Stimulated activated CD8-positive, alpha-beta memory T cell treated with anti-CD3 and anti-CD28 coated beads, Interleukin-4, amount 100 ng/mL, for 4 hours (primary cell): ENCODE data around the gene STH.
A peak's percentile ranks its signal among the peaks of the same experiment; 100 is the strongest.
"Not testable (repeated sequence)": the region's sequence is repeated elsewhere in the genome, so short reads cannot be mapped to it uniquely, and the experiment has no call there.

ENCODE experiments used
- DNase-seq, 2 donors: peaks; one replicate each; pipeline ENCODE4 v3.0.0-alpha.2; 2020; ENCODE audit warnings: low read depth in 2 of 2, low spot score in 1 of 2

Gene STH

DNA sequence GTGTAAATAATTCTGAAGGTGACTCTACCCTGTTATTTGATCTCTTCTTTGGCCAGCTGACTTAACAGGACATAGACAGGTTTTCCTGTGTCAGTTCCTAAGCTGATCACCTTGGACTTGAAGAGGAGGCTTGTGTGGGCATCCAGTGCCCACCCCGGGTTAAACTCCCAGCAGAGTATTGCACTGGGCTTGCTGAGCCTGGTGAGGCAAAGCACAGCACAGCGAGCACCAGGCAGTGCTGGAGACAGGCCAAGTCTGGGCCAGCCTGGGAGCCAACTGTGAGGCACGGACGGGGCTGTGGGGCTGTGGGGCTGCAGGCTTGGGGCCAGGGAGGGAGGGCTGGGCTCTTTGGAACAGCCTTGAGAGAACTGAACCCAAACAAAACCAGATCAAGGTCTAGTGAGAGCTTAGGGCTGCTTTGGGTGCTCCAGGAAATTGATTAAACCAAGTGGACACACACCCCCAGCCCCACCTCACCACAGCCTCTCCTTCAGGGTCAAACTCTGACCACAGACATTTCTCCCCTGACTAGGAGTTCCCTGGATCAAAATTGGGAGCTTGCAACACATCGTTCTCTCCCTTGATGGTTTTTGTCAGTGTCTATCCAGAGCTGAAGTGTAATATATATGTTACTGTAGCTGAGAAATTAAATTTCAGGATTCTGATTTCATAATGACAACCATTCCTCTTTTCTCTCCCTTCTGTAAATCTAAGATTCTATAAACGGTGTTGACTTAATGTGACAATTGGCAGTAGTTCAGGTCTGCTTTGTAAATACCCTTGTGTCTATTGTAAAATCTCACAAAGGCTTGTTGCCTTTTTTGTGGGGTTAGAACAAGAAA lies 5.1 kb downstream of the STH start:
- no peak for DNase-seq

DNA sequence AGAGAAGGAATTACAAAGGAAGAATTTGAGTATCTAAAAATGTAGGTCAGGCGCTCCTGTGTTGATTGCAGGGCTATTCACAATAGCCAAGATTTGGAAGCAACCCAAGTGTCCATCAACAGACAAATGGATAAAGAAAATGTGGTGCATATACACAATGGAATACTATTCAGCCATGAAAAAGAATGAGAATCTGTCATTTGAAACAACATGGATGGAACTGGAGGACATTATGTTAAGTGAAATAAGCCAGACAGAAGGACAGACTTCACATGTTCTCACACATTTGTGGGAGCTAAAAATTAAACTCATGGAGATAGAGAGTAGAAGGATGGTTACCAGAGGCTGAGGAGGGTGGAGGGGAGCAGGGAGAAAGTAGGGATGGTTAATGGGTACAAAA lies 7.0 kb downstream of the STH start:
- DNase-seq = not testable (repeated sequence)

DNA sequence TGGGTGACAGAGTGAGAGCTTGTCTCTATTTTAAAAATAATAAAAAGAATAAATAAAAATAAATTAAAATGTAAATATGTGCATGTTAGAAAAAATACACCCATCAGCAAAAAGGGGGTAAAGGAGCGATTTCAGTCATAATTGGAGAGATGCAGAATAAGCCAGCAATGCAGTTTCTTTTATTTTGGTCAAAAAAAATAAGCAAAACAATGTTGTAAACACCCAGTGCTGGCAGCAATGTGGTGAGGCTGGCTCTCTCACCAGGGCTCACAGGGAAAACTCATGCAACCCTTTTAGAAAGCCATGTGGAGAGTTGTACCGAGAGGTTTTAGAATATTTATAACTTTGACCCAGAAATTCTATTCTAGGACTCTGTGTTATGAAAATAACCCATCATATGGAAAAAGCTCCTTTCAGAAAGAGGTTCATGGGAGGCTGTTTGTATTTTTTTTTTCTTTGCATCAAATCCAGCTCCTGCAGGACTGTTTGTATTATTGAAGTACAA lies 8.5 kb downstream of the STH start:
- DNase-seq = no peak

DNA sequence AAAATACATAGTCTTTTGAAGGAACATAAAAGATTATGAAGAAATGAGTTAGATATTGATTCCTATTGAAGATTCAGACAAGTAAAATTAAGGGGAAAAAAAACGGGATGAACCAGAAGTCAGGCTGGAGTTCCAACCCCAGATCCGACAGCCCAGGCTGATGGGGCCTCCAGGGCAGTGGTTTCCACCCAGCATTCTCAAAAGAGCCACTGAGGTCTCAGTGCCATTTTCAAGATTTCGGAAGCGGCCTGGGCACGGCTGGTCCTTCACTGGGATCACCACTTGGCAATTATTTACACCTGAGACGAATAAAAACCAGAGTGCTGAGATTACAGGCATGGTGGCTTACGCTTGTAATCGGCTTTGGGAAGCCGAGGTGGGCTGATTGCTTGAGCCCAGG lies 9.5 kb downstream of the STH start:
- no peak for DNase-seq

DNA sequence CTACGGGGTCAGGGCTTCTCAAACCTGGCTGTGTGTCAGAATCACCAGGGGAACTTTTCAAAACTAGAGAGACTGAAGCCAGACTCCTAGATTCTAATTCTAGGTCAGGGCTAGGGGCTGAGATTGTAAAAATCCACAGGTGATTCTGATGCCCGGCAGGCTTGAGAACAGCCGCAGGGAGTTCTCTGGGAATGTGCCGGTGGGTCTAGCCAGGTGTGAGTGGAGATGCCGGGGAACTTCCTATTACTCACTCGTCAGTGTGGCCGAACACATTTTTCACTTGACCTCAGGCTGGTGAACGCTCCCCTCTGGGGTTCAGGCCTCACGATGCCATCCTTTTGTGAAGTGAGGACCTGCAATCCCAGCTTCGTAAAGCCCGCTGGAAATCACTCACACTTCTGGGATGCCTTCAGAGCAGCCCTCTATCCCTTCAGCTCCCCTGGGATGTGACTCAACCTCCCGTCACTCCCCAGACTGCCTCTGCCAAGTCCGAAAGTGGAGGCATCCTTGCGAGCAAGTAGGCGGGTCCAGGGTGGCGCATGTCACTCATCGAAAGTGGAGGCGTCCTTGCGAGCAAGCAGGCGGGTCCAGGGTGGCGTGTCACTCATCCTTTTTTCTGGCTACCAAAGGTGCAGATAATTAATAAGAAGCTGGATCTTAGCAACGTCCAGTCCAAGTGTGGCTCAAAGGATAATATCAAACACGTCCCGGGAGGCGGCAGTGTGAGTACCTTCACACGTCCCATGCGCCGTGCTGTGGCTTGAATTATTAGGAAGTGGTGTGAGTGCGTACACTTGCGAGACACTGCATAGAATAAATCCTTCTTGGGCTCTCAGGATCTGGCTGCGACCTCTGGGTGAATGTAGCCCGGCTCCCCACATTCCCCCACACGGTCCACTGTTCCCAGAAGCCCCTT lies 10.9 kb downstream of the STH start:
- no peak for DNase-seq

DNA sequence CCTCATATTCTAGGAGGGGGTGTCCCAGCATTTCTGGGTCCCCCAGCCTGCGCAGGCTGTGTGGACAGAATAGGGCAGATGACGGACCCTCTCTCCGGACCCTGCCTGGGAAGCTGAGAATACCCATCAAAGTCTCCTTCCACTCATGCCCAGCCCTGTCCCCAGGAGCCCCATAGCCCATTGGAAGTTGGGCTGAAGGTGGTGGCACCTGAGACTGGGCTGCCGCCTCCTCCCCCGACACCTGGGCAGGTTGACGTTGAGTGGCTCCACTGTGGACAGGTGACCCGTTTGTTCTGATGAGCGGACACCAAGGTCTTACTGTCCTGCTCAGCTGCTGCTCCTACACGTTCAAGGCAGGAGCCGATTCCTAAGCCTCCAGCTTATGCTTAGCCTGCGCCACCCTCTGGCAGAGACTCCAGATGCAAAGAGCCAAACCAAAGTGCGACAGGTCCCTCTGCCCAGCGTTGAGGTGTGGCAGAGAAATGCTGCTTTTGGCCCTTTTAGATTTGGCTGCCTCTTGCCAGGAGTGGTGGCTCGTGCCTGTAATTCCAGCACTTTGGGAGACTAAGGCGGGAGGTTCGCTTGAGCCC lies 11.6 kb downstream of the STH start:
- no peak for DNase-seq

DNA sequence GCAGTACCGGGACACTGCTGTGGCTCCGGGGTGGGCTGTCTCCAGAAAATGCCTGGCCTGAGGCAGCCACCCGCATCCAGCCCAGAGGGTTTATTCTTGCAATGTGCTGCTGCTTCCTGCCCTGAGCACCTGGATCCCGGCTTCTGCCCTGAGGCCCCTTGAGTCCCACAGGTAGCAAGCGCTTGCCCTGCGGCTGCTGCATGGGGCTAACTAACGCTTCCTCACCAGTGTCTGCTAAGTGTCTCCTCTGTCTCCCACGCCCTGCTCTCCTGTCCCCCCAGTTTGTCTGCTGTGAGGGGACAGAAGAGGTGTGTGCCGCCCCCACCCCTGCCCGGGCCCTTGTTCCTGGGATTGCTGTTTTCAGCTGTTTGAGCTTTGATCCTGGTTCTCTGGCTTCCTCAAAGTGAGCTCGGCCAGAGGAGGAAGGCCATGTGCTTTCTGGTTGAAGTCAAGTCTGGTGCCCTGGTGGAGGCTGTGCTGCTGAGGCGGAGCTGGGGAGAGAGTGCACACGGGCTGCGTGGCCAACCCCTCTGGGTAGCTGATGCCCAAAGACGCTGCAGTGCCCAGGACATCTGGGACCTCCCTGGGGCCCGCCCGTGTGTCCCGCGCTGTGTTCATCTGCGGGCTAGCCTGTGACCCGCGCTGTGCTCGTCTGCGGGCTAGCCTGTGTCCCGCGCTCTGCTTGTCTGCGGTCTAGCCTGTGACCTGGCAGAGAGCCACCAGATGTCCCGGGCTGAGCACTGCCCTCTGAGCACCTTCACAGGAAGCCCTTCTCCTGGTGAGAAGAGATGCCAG lies 12.9 kb downstream of the STH start:
- DNase-seq = no peak

DNA sequence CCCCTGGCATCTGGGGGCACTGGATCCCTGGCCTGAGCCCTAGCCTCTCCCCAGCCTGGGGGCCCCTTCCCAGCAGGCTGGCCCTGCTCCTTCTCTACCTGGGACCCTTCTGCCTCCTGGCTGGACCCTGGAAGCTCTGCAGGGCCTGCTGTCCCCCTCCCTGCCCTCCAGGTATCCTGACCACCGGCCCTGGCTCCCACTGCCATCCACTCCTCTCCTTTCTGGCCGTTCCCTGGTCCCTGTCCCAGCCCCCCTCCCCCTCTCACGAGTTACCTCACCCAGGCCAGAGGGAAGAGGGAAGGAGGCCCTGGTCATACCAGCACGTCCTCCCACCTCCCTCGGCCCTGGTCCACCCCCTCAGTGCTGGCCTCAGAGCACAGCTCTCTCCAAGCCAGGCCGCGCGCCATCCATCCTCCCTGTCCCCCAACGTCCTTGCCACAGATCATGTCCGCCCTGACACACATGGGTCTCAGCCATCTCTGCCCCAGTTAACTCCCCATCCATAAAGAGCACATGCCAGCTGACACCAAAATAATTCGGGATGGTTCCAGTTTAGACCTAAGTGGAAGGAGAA lies 13.5 kb downstream of the STH start:
- no peak for DNase-seq

DNA sequence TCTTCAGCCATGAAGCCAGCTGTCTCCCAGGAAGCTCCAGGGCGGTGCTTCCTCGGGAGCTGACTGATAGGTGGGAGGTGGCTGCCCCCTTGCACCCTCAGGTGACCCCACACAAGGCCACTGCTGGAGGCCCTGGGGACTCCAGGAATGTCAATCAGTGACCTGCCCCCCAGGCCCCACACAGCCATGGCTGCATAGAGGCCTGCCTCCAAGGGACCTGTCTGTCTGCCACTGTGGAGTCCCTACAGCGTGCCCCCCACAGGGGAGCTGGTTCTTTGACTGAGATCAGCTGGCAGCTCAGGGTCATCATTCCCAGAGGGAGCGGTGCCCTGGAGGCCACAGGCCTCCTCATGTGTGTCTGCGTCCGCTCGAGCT lies 14.1 kb downstream of the STH start:
- DNase-seq = no peak

DNA sequence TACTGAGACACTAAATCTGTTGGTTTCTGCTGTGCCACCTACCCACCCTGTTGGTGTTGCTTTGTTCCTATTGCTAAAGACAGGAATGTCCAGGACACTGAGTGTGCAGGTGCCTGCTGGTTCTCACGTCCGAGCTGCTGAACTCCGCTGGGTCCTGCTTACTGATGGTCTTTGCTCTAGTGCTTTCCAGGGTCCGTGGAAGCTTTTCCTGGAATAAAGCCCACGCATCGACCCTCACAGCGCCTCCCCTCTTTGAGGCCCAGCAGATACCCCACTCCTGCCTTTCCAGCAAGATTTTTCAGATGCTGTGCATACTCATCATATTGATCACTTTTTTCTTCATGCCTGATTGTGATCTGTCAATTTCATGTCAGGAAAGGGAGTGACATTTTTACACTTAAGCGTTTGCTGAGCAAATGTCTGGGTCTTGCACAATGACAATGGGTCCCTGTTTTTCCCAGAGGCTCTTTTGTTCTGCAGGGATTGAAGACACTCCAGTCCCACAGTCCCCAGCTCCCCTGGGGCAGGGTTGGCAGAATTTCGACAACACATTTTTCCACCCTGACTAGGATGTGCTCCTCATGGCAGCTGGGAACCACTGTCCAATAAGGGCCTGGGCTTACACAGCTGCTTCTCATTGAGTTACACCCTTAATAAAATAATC lies 14.6 kb downstream of the STH start:
- DNase-seq = no peak

DNA sequence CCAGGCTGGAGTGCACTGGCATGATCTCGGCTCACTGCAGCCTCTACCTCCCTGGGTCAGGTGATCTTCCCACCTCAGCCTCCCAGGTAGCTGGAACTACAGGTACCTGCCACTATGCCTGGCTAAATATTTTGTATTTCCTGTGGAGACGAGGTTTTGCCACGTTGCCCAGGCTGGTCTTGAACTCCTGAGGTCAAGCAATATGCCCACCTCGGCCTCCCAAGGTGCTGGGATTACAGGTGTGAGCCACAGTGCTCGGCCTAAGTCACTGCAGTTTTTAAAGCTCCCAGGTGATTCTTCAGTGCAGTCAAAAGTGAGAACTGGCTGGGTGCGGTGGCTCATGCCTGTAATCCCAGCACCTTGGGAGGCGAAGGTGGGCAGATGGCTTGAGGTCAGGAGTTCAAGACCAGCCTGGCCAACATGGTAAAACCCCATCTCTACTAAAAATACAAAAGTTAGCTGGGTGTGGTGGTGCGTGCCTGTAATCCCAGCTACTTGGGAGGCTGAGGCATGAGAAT lies 20.4 kb downstream of the STH start:
- DNase-seq = not testable (repeated sequence)

DNA sequence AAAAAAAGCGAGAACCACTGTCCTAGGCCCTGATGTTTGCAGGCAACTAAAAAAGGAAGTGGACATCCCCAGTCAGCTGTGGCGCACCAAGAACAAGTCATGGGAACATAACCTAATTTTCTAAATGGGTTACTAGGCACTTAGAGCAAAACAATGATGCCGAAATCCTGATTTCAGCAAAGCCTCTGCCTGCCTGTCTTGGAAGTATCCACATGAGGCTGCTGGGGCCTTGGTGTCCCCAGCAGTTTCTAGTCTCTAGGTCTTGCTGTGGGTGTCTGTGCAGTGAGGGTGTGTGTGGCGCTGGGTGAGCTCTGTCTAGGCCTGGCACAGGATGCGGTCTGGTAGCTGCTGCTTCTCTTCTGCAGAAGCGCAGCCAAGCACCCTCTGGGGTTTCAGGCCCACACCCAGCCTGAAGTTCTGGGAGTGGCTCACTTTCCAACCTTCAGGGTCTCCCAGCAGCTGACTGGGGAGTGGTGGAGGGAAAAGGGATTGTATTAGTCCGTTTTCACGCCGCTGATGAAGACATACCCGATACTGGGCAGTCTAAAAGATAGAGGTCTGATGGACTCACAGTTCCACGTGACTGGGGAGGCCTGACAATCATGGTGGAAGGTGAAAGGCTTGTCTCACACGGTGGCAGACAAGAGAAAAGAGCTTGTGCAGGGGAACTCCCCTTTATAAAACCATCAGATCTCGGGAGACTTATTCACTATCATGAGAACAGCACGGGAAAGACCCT lies 21.1 kb downstream of the STH start:
- peak; percentile 20 to 44 for DNase-seq

DNA sequence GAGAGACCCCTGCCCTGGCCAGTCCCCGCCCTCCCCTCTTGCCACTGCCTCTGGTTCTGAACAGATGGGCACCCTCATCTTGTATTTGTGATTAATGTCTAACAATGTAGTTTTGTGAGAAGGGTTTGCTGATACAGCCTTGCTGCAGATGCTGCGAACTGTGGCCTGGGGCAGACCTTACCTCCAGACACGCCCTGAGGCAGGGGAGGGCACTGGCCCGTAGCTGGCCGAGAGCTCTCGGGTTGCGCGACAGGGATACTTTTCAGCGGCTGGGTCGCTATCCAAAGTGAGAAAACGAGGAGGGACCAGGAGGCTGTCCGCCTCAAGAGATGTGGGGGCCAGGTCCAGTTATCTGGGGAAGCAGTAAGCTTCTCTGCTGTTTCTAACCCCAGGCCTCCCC lies 21.9 kb downstream of the STH start:
- DNase-seq = no peak

DNA sequence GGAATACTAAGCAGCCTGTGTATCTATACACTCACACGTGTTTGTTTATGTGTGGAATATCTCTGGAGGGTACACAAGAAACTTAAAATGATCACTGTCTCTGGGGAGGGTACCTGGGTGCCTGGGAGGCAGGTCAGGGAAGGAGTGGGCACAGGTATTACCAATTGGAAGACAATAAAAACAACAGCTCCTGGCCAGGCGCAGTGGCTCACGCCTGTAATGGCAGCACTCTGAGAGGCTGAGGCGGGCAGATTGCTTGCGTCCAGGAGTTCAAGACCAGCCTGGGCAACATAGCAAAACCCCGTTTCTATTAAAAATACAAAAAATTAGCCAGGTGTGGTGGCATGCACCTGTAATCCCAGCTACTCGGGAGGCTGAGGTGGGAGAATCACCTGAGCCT lies 24.3 kb downstream of the STH start:
- not testable (repeated sequence) for DNase-seq

DNA sequence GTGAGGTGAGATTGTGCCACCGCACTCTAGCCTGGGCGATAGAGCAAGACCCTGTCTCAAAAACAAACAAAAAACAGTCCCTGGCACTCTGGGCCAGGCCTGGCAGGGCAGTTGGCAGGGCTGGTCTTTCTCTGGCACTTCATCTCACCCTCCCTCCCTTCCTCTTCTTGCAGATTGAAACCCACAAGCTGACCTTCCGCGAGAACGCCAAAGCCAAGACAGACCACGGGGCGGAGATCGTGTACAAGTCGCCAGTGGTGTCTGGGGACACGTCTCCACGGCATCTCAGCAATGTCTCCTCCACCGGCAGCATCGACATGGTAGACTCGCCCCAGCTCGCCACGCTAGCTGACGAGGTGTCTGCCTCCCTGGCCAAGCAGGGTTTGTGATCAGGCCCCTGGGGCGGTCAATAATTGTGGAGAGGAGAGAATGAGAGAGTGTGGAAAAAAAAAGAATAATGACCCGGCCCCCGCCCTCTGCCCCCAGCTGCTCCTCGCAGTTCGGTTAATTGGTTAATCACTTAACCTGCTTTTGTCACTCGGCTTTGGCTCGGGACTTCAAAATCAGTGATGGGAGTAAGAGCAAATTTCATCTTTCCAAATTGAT lies 24.8 kb downstream of the STH start:
- no peak for DNase-seq

DNA sequence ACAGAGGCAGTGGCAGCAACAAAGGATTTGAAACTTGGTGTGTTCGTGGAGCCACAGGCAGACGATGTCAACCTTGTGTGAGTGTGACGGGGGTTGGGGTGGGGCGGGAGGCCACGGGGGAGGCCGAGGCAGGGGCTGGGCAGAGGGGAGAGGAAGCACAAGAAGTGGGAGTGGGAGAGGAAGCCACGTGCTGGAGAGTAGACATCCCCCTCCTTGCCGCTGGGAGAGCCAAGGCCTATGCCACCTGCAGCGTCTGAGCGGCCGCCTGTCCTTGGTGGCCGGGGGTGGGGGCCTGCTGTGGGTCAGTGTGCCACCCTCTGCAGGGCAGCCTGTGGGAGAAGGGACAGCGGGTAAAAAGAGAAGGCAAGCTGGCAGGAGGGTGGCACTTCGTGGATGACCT lies 25.5 kb downstream of the STH start:
- no peak for DNase-seq

DNA sequence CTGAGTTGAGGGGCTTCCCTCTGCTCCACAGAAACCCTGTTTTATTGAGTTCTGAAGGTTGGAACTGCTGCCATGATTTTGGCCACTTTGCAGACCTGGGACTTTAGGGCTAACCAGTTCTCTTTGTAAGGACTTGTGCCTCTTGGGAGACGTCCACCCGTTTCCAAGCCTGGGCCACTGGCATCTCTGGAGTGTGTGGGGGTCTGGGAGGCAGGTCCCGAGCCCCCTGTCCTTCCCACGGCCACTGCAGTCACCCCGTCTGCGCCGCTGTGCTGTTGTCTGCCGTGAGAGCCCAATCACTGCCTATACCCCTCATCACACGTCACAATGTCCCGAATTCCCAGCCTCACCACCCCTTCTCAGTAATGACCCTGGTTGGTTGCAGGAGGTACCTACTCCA lies 26.0 kb downstream of the STH start:
- no peak for DNase-seq

DNA sequence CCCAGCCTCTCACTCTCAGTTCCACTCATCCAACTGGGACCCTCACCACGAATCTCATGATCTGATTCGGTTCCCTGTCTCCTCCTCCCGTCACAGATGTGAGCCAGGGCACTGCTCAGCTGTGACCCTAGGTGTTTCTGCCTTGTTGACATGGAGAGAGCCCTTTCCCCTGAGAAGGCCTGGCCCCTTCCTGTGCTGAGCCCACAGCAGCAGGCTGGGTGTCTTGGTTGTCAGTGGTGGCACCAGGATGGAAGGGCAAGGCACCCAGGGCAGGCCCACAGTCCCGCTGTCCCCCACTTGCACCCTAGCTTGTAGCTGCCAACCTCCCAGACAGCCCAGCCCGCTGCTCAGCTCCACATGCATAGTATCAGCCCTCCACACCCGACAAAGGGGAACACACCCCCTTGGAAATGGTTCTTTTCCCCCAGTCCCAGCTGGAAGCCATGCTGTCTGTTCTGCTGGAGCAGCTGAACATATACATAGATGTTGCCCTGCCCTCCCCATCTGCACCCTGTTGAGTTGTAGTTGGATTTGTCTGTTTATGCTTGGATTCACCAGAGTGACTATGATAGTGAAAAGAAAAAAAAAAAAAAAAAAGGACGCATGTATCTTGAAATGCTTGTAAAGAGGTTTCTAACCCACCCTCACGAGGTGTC lies 26.6 kb downstream of the STH start:
- no peak for DNase-seq
